Tracheal epithelial cell (primary cell): ENCODE results near the gene GARIN3. TPM values are rescaled to one million over a fixed set of nuclear protein-coding genes. Genes with fewer than 3 reads are reported as not detected.

Source experiments
- total RNA-seq: library from RNA; depleted of rRNA; stranded (reverse); fragments of >200 nt; gene quantifications from 2 replicates; pipeline ENCODE4 v1.2.1, GENCODE V29; 2014

GARIN3 gene
- total RNA-seq = not detected in 2 replicates

GRCh38 chr5:157166214-157167213 is at the start of gene GARIN3:
TSS of gene GARIN3 (minus strand) at chr5:157166264. CDS start at chr5:157166168, 96 bp downstream.

GRCh38 chr5:157180374-157181264 is 14.6 kb upstream of the GARIN3 start, which contains the start of gene ITK:
TSS of gene ITK (plus strand) at chr5:157180840. CDS start at chr5:157180978, 138 bp downstream.

GRCh38 chr5:157142317-157143126 is 23.5 kb downstream of the GARIN3 start, which contains the start of gene MED7:
TSS of gene MED7 (minus strand) at chr5:157142865. CDS start at chr5:157139431, 3,434 bp downstream.

Other genes with a start within 250 kb of the GARIN3 start
- 0.72 TPM in 1 of 2 replicates, not detected in the other for gene TIMD4, start 203.0 kb downstream of the GARIN3 start, total RNA-seq
- 55.2 TPM in 1 of 2 replicates, not detected in the other for gene HAVCR1, start 107.1 kb downstream of the GARIN3 start, total RNA-seq
- gene HAVCR2, start 57.2 kb downstream of the GARIN3 start, total RNA-seq = 0.43 and 0.72 TPM in 2 replicates
- gene MED7, start 23.4 kb downstream of the GARIN3 start, total RNA-seq = 6.0 and 8.1 TPM in 2 replicates
- not detected in 2 replicates for gene ITK, start 14.6 kb upstream of the GARIN3 start, total RNA-seq
- 2.1 and 8.0 TPM in 2 replicates for gene CYFIP2, start 99.9 kb upstream of the GARIN3 start, total RNA-seq